Measurements from ENCODE around the gene ZFAND3. TPM values are rescaled to one million over a fixed set of nuclear protein-coding genes. Genes with fewer than 3 reads are reported as not detected.

The ZFAND3 gene
- total and polyA plus RNA-seq, 2 donors (not counting 3 experiments of a cell fraction or from before 2014, with no cell fraction given), result 15.4 to 54.2 TPM

DNA sequence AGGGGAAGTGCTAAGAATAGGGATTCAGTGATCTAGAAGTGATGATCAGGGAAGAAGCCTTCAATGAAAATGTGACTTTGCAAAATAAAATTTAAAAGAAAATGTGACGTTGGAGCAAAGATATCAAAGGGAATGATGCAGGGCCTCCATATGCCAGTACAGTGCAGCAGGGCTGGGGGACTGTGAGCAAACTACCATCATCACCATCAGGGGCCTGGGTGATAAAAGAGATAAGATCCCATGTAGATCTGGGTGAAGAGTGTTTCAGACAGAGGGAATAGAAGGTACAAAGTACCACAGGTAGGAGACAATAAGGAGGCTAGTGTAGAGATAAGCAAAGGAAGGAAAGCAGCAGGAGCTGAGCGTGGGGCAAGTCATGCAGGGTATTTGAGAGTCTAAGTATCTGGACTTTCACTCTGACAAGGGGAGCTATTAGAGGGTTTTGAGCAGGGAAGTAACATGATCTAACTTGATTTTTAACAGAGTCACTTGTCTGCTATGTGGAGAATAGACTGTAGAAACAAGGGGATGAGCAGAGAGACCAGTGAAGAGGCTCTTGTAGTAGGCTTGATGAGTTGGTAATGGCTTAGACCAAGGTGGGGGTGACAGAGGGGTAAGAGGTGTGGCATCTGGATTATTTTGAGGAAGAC is 295.6 kb downstream of the ZFAND3 start:
- Histone ChIP-seq H3K4me3 (replicated peaks in 1 of 3; ENCODE audit: insufficient read depth in 1 of 3, low read depth in 1 of 3, low read length in 3 of 3) (no peak overlapping the region), H3K27me3 (ENCODE audit: control insufficient read depth in 2 of 2, insufficient read depth in 2 of 2, low read length in 2 of 2) (no peaks in the 10 kb centered on the region), H2AFZ (ENCODE audit: low read depth, low read length) (no peak overlapping the region), H3K27ac (ENCODE audit: insufficient read depth, low read depth, low read length) (no peak overlapping the region), H3K9ac (replicated peaks; ENCODE audit: extremely low read depth, insufficient read depth, low read length) (no peak overlapping the region), H3K4me2 (ENCODE audit: insufficient read depth, low read length) (no peak overlapping the region), H3K9me3 (replicated peaks; ENCODE audit: control insufficient read depth, insufficient read depth, low read length) (no peaks in the 10 kb centered on the region), H3K9me1 (replicated peaks; ENCODE audit: control insufficient read depth, extremely low read depth, insufficient read depth, low read length) (no peaks in the 10 kb centered on the region), H3K36me3 (ENCODE audit: control insufficient read depth in 2 of 2, extremely low read depth in 1 of 2, insufficient read depth in 2 of 2, low read length in 2 of 2) (peaks cover 0 to 3% of the 10 kb centered on the region in 2 experiments), H3K79me2 (ENCODE audit: control insufficient read depth, insufficient read depth, low read length) (peaks cover 3% of the 10 kb centered on the region), H3K4me1 (ENCODE audit: control insufficient read depth, extremely low read depth, insufficient read depth, low read length) (peaks cover 16% of the 10 kb centered on the region), H4K20me1 (replicated peaks; ENCODE audit: control insufficient read depth, extremely low read depth, insufficient read depth, low read length) (no peaks in the 10 kb centered on the region)
- DNase-seq (ENCODE audit: low read depth, low spot score) (no peak), FAIRE-seq (no peak)
- POLR2A ChIA-PET, result no interaction called here
- dilution Hi-C loops (cut with MboI; ENCODE audit: extremely low pct_ligation_motif_present, low sequenced_read_pairs), result no loop called here
- CTCF ChIA-PET, result interaction anchor here (1.4 kb wide), 1 partner anchor 81 kb away, joined by 4 read pairs; no protein-coding TSS in a partner anchor
- BruUV-seq (replicated peaks), result no TSS peak
- TF ChIP-seq POLR2AphosphoS5 (IDR thresholded peaks at IDR 0.05; ENCODE audit: insufficient read depth, low read depth, low read length), result no peak
- TF ChIP-seq MAX (IDR thresholded peaks at IDR 0.05; ENCODE audit: insufficient read depth, insufficient read length), result no peak
- no peak for TF ChIP-seq FOS (IDR thresholded peaks at IDR 0.05; ENCODE audit: borderline replicate concordance, insufficient read depth, low read length)
- no peak for TF ChIP-seq CTCF (IDR thresholded peaks at IDR 0.05; ENCODE audit: extremely low read depth in 1 of 2, insufficient read depth in 1 of 2, low read depth in 1 of 2, low read length in 2 of 2)
- TF ChIP-seq MYC (IDR thresholded peaks at IDR 0.05; ENCODE audit: low read depth, low read length), result no peak
- TF ChIP-seq GATA2 (IDR thresholded peaks at IDR 0.05; ENCODE audit: insufficient read depth, insufficient read length, low read depth, low read length), result no peak
- TF ChIP-seq JUN (IDR thresholded peaks at IDR 0.05; ENCODE audit: borderline replicate concordance, insufficient read depth, insufficient read length, low read depth), result no peak
- no peak for TF ChIP-seq POLR2A (IDR thresholded peaks at IDR 0.05; ENCODE audit: low read depth, low read length)
- no peak for TF ChIP-seq EZH2 (IDR thresholded peaks at IDR 0.05; ENCODE audit: borderline replicate concordance, low read depth, low read length, severe bottlenecking)
- intact Hi-C loops (cut with micrococcal nuclease), result no loop called here
